ENCODE data around the gene AFF2. TPM values are rescaled to one million over a fixed set of nuclear protein-coding genes. Genes with fewer than 3 reads are reported as not detected.
A peak's percentile ranks its signal among the peaks of the same experiment; 100 is the strongest.

AFF2 gene
- total and polyA plus RNA-seq, 11 donors = under 0.01 to 0.83 (median 0.07) TPM

DNA sequence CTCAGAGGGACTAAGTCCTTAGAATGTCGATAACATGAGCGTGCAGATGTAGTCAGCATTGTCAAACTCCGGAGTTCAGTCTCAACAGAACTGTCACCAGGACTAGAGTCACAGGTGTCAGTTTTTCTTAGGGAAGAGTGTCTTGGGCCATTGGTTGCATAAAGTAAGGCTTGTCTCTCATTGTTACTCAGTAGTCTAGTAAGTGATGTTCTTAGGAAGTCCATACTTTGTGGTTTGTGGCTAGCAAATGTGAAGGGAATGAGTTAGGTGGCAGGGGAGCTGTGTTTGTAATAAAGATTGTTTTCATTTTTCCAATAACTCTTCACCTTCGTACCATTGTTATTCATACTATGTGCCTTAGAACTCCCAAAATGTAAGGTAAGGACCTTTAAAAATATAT lies 119.6 kb downstream of the AFF2 start:
- H3K27ac ChIP-seq = no peak overlapping the region
- WGBS, 4 donors = 77 to 91% (median 84%) methylated on average over 4 of the region's 4 CpGs
- no peaks in the 10 kb centered on the region for H3K9me3 ChIP-seq
- H3K4me1 ChIP-seq = no peaks in the 10 kb centered on the region
- DNase-seq (no peak), ATAC-seq (no peak)
- no peak overlapping the region for H3K4me3 ChIP-seq
- no peaks in the 10 kb centered on the region for H3K27me3 ChIP-seq
- no peaks in the 10 kb centered on the region for H3K36me3 ChIP-seq
- intact Hi-C loops (cut with DNase I) = no loop called here
- TF ChIP-seq, protein P1, sequence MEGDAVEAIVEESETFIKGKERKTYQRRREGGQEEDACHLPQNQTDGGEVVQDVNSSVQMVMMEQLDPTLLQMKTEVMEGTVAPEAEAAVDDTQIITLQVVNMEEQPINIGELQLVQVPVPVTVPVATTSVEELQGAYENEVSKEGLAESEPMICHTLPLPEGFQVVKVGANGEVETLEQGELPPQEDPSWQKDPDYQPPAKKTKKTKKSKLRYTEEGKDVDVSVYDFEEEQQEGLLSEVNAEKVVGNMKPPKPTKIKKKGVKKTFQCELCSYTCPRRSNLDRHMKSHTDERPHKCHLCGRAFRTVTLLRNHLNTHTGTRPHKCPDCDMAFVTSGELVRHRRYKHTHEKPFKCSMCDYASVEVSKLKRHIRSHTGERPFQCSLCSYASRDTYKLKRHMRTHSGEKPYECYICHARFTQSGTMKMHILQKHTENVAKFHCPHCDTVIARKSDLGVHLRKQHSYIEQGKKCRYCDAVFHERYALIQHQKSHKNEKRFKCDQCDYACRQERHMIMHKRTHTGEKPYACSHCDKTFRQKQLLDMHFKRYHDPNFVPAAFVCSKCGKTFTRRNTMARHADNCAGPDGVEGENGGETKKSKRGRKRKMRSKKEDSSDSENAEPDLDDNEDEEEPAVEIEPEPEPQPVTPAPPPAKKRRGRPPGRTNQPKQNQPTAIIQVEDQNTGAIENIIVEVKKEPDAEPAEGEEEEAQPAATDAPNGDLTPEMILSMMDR (IDR thresholded peaks at IDR 0.05) = no peak
- TF ChIP-seq POLR2A (IDR thresholded peaks at IDR 0.05) = no peak

DNA sequence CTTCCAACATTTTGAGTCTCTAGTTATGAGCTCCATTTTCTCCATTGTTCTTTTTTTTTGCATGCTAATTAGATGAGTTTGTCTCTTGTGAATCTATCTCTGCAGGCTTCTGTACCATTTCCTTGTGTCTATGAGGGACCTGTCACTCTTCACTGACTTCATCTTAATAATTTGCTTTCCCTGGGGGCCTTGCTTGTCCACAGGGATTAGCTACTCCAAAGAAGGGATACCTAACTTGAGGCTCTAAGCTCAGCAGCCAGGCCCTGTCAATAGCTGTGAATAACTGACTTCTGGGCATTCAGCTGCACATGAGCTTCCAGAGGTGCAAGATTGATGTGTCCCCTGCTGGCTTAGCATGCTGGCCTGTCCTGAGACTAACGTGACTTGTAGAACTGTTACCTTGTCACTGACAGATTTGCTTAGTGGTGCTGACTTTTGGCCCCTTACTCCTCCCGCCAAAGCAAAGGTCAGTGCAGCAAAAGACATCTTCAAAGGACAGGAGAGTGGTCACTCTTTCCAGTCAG lies 124.6 kb downstream of the AFF2 start:
- H3K4me1 ChIP-seq = no peaks in the 10 kb centered on the region
- no peaks in the 10 kb centered on the region for H3K27me3 ChIP-seq
- DNase-seq (no peak), ATAC-seq (no peak)
- no peaks in the 10 kb centered on the region for H3K9me3 ChIP-seq
- intact Hi-C loops (cut with DNase I) = no loop called here
- H3K4me3 ChIP-seq = no peak overlapping the region
- WGBS, 4 donors = 27 to 68% (median 53%) methylated on average over 2 of the region's 2 CpGs
- H3K27ac ChIP-seq = no peak overlapping the region
- TF ChIP-seq POLR2A (IDR thresholded peaks at IDR 0.05) = no peak
- TF ChIP-seq, protein P1 (IDR thresholded peaks at IDR 0.05) = no peak
- no peaks in the 10 kb centered on the region for H3K36me3 ChIP-seq

DNA sequence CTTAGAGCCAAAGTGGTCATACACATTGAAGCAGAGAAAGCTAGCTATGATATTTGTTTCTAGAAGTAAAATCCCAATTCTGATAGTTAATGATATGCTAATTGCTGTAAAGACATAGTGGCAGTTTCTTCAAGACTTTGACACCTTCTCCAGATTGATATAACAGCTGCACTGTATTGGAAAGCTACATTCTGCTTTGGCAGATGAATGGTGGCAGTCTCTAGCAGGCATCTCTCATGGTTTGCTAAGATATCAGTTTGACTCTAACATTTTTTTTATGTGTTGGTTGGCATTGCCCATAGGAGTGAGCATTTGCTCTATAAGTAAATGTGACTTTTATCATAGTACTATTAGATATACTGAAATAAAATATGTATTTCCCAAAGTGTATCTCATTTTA lies 128.2 kb downstream of the AFF2 start:
- no peak overlapping the region for H3K4me3 ChIP-seq
- H3K27ac ChIP-seq = no peak overlapping the region
- DNase-seq = no peak
- H3K36me3 ChIP-seq = no peaks in the 10 kb centered on the region
- no peaks in the 10 kb centered on the region for H3K4me1 ChIP-seq
- TF ChIP-seq, protein P1 (IDR thresholded peaks at IDR 0.05) = no peak
- TF ChIP-seq POLR2A (IDR thresholded peaks at IDR 0.05) = no peak
- no peaks in the 10 kb centered on the region for H3K9me3 ChIP-seq
- intact Hi-C loops (cut with DNase I) = no loop called here
- H3K27me3 ChIP-seq = no peaks in the 10 kb centered on the region
- ATAC-seq = no peak

DNA sequence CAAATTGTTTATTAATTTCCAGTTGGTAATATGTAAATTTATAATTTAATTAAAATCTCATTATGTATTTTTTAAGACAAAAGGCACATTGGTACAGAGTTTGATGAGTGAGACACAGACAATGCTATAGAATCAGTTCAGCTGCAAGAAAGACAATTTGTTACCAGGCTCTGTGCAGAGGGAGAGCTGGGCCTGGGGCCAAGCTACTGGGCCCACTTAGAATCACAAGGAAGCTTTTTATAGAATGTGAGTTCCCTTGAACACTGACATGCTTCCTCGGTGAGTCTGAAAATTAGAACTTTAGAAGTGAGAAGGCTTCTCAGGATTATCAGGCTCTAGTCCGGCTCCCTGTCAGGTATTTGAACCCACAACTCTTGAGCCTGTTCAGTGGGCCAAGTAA lies 129.0 kb downstream of the AFF2 start:
- ATAC-seq (peak in 1 of 4 donors; percentile 54), DNase-seq (peak in 1 of 5 donors; percentile 44)
- no peaks in the 10 kb centered on the region for H3K9me3 ChIP-seq
- TF ChIP-seq POLR2A (IDR thresholded peaks at IDR 0.05) = no peak
- TF ChIP-seq, protein P1 (IDR thresholded peaks at IDR 0.05) = no peak
- no peaks in the 10 kb centered on the region for H3K36me3 ChIP-seq
- H3K4me3 ChIP-seq = no peak overlapping the region
- no peaks in the 10 kb centered on the region for H3K4me1 ChIP-seq
- intact Hi-C loops (cut with DNase I) = no loop called here
- no peak overlapping the region for H3K27ac ChIP-seq
- WGBS, 4 donors = 52 to 88% (median 55%) methylated on average over 2 of the region's 2 CpGs
- H3K27me3 ChIP-seq = no peaks in the 10 kb centered on the region
